CD4-positive, alpha-beta T cell treated with Interleukin-4 for 4 hours (primary cell): Measurements from ENCODE around the gene C18orf63.
"Not testable (repeated sequence)": the region's sequence is repeated elsewhere in the genome, so short reads cannot be mapped to it uniquely, and the experiment has no call there.

Experiments used
- DNase-seq: peaks from one replicate; pipeline ENCODE4 v3.0.0-alpha.2; 2020

C18orf63 gene

DNA sequence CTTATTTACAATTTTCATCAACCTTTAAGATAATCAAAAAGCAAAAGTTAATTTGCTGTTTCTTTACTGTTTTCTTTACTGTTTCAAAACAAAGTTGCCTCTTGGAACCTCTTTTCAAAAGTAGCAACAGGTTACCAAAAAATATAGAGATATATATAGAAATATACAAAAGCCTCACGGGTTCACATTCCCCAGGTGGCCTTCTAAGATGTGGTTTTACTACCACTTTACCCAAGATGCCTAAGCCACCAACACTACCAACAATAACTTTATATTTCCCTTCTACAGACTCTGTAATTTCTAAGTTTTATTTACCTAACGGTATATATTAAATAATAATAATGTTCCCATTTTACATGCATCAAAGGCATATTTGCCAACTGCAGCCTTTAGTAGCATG is 28.8 kb upstream of the C18orf63 start:
- no peak for DNase-seq

GRCh38 chr18:74288041-74288440 is 27.6 kb upstream of the C18orf63 start:
- DNase-seq, result no peak

DNA sequence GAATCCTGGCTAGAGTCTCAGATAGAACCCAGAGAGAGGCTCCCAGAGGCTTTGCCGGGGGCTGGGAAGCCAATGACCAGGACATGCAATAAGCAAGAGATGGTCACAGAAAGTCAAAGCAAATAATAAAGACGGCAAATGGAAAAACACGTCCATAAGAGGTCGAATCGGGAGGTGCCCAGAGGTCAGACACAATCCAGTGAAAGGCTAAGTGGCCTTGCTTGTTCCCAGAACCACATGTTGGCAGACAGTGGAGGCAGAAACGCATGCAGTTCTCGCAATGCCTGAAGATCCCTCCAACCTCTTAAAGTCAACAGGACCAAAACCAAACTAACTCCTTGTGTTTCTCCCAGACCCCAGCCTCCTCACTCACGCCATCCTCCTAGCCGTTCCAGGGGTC is 26.9 kb upstream of the C18orf63 start:
- DNase-seq, result no peak

DNA sequence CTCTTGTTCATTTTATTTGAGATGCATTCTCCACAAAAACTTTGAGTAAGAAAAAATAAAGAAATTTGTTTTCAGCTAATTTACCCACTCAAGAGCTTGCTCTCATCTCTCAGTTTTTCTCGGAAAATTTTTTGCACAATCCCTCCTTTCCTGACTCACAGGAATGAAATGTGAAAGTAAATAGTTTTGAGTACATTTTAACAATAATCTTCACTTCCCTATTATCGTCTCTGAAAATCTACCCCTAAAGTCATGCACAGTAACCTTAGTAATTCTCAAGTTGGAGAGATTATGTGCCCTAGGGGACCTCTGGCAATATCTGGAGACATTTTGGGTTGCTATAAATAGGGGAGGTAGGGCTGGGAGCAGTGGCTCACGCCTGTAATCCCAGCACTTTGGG is 26.5 kb upstream of the C18orf63 start:
- DNase-seq, result no peak

GRCh38 chr18:74290021-74290420 is 25.6 kb upstream of the C18orf63 start:
- DNase-seq, result no peak

DNA sequence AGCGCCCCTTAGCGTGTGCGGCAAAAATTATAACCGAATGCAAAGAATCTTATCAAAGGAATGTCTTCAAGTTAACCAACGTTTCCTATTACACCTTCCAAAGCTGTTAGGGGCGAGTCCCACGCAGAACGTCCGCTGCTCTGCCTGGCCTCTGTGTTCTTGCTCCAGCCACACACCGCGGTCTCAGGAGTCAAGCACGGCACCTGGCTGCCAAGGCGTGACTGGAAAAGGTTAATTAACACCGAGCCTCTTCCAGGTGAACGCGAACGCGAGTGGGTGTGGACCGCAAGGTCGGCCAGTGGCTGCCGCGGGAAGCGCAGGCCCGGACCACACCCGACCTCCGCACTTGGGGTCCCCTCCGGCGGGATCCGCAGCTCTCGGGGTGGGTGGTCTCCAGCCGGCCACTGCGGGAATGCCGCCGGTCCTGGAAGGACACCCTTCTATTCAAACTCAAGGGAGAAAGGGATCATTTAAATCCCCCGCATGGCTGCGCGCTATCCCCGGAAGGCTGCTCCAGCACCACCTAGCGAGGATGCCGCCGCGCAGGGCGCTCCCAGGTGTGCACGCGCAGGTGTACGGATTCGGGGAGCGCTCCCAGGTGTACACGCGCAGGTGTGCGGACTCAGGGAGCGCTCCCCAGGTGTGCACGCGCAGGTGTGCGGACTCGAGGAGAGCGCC is 24.7 kb upstream of the C18orf63 start:
- DNase-seq, result peak; percentile 18

GRCh38 chr18:74291472-74291770 is 24.2 kb upstream of the C18orf63 start:
- no peak for DNase-seq

DNA sequence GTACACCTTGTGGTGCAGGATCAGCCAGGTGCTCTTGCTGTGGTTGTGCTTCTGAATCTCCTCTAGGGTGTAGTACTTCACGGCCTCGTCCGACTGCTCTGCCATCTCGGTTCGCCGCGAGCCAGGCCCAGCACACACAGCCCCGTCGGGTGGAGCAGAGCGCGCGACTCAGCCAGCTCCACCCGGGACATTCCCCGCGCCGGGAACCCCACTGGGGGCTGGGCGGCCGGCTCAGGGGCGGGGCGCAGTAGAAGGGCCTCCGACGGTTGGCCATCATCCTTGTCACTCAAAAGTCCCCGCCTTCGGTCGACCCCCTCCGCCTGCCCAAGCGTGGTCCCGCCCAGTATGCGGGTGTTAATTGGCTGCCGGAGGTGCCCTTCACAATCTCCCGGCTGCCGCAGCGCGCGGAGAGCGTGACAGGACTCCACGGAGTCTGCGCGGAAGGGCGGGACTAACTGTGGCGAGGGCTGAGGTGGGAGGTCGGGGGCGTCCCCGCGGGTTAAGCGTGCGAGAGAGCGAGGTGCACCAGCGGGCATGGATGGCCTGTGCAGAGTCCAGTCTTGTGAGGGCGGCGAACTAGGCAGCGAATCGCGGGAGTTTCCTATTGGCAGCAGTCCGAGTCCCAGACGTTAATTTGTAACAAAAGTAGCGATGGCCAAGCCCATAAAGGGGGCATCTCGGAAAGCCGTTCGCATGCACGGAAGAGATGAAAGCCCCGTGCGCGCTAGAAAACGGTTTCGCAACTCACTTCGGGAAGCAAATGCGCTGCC is 23.7 kb upstream of the C18orf63 start, which contains the start of gene CYB5A:
TSS of gene CYB5A (minus strand) at position 193 of the 770 bp plus-strand sequence. CDS start at position 105, 88 bp downstream.
- peak; percentile 98 for DNase-seq

GRCh38 chr18:74292541-74292858 is 23.1 kb upstream of the C18orf63 start:
- DNase-seq, result no peak

DNA sequence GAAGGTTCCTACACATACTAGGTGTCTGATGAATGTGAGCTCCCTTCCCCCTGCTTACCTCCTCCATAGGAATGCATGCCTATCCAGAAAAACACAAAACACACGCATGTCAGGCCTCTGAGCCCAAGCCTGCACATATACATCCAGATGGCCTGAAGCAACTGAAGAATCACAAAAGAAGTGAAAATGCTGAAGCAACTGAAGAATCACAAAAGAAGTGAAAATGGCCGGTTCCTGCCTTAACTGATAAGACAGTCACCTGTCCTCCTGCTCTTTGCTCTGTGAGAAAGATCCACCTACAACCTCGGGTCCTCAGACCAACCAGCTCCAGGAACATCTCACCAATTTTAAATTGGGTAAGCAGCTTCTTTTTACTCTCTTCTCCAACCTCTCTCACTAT is 22.7 kb upstream of the C18orf63 start:
- DNase-seq, result not testable (repeated sequence)

DNA sequence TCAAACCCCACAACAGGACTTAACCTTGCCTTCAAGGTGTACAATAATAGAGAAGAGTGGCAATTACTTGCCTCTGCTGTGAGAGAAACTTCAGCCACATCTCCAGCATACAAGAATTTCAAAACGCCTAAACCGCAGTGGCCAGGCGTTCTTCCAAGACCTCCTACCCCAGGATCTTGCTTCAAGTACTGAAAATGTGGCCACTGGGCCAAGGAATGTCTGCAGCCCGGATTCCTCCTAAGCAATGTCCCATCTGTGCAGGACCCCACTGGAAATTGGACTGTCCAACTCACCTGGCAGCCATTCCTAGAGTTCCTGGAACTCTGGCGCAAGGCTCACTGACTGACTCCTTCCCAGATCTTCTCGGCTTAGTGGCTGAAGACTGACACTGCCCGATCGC is 21.1 kb upstream of the C18orf63 start:
- no peak for DNase-seq

- no peak for DNase-seq
Measured at GRCh38 chr18:74299162-74299561, 16.5 kb upstream of the C18orf63 start.

DNA sequence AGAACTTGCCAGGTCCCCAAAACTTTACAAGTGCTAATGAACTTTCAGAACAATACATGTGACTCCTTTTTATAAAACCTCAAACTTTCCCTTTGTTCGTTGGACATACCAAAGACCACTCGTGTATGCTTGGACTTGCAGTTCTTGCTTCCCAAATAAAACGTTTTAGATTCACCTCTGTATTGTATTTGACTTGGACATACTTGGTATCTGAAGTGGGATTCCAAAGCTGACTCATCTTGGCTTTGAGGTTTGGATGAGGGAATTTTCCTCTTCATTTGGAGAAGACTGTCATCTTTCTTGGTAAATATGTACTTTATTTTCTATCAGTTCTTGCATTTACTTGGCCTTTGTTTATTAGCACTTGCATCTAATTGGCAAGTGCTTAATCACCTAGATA is 15.9 kb upstream of the C18orf63 start:
- no peak for DNase-seq

DNA sequence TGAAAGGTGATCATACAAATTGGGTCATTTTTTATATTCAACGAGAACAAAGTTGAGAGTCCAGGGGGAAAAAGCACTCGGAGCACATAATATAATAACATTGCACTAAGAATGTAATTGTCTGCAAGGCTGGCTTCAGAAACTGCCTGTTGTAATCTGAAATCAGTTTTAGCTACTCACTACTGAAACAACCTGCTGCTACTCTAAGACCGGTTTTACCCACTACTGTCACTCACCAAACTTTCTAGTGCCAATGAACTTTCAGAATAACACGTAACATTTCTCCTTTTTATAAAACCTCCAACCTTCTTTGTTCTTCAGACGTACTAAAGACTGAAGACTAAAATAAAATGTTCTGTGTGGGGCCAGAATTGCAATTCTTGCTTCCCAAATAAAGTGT is 12.3 kb upstream of the C18orf63 start:
- no peak for DNase-seq

DNA sequence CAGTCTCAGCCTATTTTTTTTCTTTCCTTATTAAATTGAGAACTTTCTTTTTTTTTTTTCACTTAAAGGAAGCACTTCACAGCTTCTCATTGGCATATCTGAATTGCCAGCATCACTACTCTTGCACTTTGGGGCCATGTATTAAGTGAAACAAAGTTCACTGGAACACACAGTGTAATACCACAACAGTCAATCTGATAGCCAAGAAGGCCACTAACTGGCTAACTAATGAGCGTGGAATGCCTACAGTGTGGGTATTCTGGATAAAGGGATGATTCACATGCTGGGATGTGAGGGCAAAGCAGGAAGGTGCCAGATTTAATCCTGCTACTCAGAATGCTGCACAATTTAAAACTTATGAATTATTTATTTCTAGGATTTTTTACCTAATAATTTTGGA is 11.7 kb upstream of the C18orf63 start:
- no peak for DNase-seq

GRCh38 chr18:74310411-74310810 is 5.2 kb upstream of the C18orf63 start:
- DNase-seq, result peak; percentile 13

GRCh38 chr18:74311000-74311399 is 4.6 kb upstream of the C18orf63 start:
- DNase-seq, result no peak

GRCh38 chr18:74314759-74315463 is 728 bp upstream of the C18orf63 start:
- no peak for DNase-seq

DNA sequence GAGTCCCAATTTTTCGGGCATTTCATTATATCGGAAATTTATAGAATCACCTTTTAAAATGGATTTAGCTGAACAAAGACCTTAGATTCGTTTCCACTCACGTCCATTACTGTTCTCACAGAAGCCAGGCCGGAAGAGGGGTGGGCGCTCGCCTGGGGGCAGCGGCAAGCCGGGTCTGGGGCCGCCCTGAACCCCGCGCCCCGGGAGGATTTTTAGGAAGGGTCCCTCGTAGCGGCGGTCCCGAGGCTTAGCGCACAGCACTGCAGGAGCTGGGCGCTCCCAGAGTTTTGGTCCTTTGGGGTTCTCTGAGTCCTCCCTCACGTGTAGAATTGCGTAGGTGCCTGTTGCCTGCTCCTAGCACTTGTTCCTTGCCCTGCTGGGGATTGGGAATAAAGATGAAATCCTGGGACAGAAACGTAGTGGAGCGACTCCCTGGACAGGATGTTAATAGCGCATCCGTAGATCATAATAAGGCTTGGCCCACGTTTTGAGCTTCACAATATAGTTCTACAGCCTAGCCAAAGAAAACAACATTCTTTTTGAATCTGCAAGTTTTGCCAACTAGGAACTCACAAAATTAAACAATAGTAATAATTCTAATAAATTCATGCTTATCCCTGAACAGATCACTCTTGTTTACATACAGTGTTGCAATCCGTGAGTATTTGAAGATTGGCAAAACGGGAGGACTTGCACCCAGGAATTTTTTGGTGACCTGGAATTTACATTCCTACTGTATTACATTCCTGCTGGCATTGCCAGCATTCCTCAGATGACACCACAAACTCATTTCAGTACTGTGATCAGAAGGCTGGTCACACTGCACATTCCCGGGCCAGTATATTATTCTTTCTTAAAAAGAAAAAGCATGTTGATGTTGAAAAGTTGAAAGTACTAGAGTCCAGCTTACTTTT is 875 bp downstream of the C18orf63 start:
- DNase-seq, result no peak

DNA sequence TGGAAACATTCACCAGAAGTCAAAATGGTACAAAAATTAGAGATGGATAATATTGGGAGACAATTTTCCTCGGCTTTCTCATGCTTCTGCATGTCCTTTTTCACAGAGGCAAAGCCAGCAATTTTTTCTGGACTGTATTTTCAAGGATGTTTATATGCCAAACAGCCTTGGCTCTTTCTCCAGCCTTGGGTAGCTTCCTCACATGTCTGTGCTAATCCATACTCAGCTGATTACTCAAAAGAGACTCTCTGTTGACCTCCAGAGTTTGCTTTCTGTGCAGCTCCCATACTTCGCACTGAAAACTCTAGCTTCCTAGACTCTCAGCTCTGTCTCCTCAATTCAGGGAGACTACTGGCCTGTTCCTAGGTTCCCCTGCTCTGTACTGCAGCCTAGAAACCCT is 10.6 kb downstream of the C18orf63 start:
- DNase-seq, result no peak

DNA sequence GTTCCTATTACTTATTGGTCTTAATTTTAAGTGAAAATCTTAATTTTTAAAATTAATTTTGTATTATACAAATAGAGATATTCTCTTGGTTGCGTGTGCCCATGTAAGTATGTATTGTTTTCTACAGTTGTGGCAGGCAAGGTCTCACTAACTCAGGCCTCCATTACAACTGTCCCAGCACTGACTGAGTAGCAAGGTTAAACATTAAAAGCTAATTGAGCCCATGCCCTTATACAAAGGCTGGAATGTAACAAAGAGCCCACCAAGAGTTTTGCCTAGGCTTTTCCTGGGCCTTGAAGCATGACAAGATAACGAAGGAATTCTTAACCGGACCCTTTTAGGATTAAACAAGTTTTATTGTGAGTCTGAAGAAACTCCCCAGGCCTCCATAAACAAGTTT is 11.2 kb downstream of the C18orf63 start:
- not testable (repeated sequence) for DNase-seq

DNA sequence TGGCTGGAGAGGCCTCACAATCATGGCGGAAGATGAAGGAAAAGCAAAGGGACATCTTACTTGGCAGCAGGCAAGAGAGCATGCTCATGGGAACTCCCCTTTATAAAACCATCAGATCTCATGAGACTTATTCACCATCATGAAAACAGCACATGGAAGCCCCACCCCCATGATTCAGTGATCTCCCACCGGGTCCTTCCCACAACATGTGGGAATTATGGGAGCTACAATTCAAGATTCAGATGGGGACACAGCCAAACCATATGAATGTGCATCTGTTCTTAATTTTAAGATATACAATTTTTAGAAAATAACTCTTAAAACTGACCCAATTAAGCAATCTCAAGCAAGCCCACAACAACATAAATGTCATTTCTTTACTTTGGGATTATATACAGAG is 12.6 kb downstream of the C18orf63 start:
- DNase-seq, result no peak

- no peak for DNase-seq
Measured at GRCh38 chr18:74329688-74330205, 14.1 kb downstream of the C18orf63 start.
